HL-60 (cell line): ENCODE data around the gene SRR.

Source experiments
- GABPA ChIP-seq: IDR thresholded peaks from 2 replicates; pipeline ENCODE4 v1.6.1; 2012; ENCODE audit warnings: low read depth
- POLR2AphosphoS5 ChIP-seq: IDR thresholded peaks from 2 replicates; pipeline ENCODE4 v1.6.1; 2012; ENCODE audit warnings: low read depth
- SPI1 ChIP-seq: IDR thresholded peaks from 2 replicates; pipeline ENCODE4 v1.6.1; 2012; ENCODE audit warnings: low read depth, mild to moderate bottlenecking, borderline replicate concordance
- TF ChIP-seq, protein P1 (sequence below): IDR thresholded peaks from one replicate; pipeline ENCODE4 v1.5.1; 2011; ENCODE audit warnings: low read length, control low read depth, inconsistent platforms; ENCODE audit not compliant: insufficient read depth

DNA sequence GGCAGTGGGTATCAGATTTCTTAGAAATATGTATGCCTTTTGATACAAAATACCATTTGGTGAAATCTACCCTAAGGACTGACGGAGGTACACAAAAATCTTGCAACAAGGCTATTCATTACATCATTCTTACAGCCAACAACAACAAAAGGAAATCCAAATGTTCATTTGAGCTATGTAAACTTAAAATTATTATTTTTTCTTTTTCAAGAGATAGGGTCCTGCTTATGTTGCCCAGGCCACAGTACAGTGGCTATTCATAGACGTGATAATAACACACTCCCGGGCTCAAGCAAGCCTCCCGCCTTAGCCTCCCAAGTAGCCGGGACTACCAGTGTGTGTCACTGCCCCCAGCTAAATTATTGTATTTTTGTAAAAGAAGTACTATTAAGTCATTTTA lies 9.0 kb downstream of the SRR start:
- TF ChIP-seq, protein P1, sequence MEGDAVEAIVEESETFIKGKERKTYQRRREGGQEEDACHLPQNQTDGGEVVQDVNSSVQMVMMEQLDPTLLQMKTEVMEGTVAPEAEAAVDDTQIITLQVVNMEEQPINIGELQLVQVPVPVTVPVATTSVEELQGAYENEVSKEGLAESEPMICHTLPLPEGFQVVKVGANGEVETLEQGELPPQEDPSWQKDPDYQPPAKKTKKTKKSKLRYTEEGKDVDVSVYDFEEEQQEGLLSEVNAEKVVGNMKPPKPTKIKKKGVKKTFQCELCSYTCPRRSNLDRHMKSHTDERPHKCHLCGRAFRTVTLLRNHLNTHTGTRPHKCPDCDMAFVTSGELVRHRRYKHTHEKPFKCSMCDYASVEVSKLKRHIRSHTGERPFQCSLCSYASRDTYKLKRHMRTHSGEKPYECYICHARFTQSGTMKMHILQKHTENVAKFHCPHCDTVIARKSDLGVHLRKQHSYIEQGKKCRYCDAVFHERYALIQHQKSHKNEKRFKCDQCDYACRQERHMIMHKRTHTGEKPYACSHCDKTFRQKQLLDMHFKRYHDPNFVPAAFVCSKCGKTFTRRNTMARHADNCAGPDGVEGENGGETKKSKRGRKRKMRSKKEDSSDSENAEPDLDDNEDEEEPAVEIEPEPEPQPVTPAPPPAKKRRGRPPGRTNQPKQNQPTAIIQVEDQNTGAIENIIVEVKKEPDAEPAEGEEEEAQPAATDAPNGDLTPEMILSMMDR: no peak
- no peak for TF ChIP-seq SPI1
- no peak for TF ChIP-seq POLR2AphosphoS5
- no peak for TF ChIP-seq GABPA
